ENCODE data around the gene LGI1. TPM values are rescaled to one million over a fixed set of nuclear protein-coding genes. Genes with fewer than 3 reads are reported as not detected.
A peak's percentile ranks its signal among the peaks of the same experiment; 100 is the strongest.

LGI1 gene
- total and polyA plus RNA-seq, 12 donors: 0.38 to 5.9 (median 1.4) TPM; not detected in 4

- Histone ChIP-seq H3K4me3 (no peak overlapping the region), H3K27ac (no peak overlapping the region), H3K9me3 (replicated peaks in 1 of 3) (no peaks in the 10 kb centered on the region), H3K27me3 (no peaks in the 10 kb centered on the region), H3K4me1 (replicated peaks in 1 of 2) (peaks cover 0 to 10% of the 10 kb centered on the region in 2 donors), H3K36me3 (replicated peaks in 1 of 2) (no peaks in the 10 kb centered on the region)
- no peak for DNase-seq
- TF ChIP-seq CTCF (IDR thresholded peaks at IDR 0.05): no peak
- TF ChIP-seq POLR2A (IDR thresholded peaks at IDR 0.05): no peak
- intact Hi-C loops (cut with DNase I): no loop called here
- 46 to 60% (median 55%) methylated on average over 6 to 7 of the region's 7 CpGs for WGBS, 4 donors
Measured at GRCh38 chr10:93751124-93751523, 6.6 kb upstream of the LGI1 start.

- intact Hi-C loops (cut with DNase I): no loop called here
- Histone ChIP-seq H3K9me3 (replicated peaks in 1 of 3) (no peaks in the 10 kb centered on the region), H3K4me1 (replicated peaks in 1 of 2) (peaks cover 0 to 7% of the 10 kb centered on the region in 2 donors), H3K4me3 (no peak overlapping the region), H3K27me3 (no peaks in the 10 kb centered on the region), H3K36me3 (replicated peaks in 1 of 2) (no peaks in the 10 kb centered on the region), H3K27ac (no peak overlapping the region)
- WGBS, 4 donors: 6 to 14% (median 10%) methylated on average over 5 of the region's 5 CpGs
- peak in 1 of 7 donors; percentile 15 for DNase-seq
- TF ChIP-seq POLR2A (IDR thresholded peaks at IDR 0.05) (no peak), CTCF (IDR thresholded peaks at IDR 0.05) (no peak)
Measured at GRCh38 chr10:93751832-93752231, 5.9 kb upstream of the LGI1 start.

DNA sequence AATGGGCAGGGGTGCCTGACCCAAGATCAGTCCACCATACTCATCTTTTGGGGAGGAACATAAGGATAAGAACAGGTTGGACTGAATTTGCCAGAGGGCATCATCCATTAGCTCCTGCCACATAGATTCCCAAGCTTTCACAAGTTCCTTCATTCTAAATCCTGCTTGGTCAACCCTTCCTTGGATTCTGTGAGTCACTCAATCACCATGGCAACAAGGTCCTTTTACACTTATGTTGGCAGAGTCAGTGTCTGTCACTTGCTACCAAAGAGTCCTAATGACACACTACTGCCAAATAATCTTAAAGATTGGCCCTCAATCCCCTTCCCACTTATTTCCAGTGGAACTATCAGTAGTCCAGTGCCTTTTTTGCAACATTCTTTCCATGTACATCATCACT lies 5.0 kb upstream of the LGI1 start:
- no peak overlapping the region for H3K4me3 ChIP-seq
- peaks cover 0 to 6% of the 10 kb centered on the region in 2 donors for H3K4me1 ChIP-seq (replicated peaks in 1 of 2)
- intact Hi-C loops (cut with DNase I): no loop called here
- no peaks in the 10 kb centered on the region for H3K27me3 ChIP-seq
- no peak for TF ChIP-seq POLR2A (IDR thresholded peaks at IDR 0.05)
- TF ChIP-seq CTCF (IDR thresholded peaks at IDR 0.05): no peak
- H3K9me3 ChIP-seq (replicated peaks in 1 of 3): no peaks in the 10 kb centered on the region
- no peaks in the 10 kb centered on the region for H3K36me3 ChIP-seq (replicated peaks in 1 of 2)
- no peak overlapping the region for H3K27ac ChIP-seq
- no peak for DNase-seq

GRCh38 chr10:93753621-93754250 lies 4.0 kb upstream of the LGI1 start:
- Histone ChIP-seq H3K9me3 (replicated peaks in 1 of 3) (no peaks in the 10 kb centered on the region), H3K27ac (no peak overlapping the region), H3K27me3 (no peaks in the 10 kb centered on the region), H3K4me1 (replicated peaks in 1 of 2) (peaks cover 0 to 6% of the 10 kb centered on the region in 2 donors), H3K36me3 (replicated peaks in 1 of 2) (no peaks in the 10 kb centered on the region), H3K4me3 (no peak overlapping the region)
- intact Hi-C loops (cut with DNase I): no loop called here
- TF ChIP-seq CTCF (IDR thresholded peaks at IDR 0.05): no peak
- no peak for TF ChIP-seq POLR2A (IDR thresholded peaks at IDR 0.05)
- peak in 1 of 7 donors; percentile 65 for DNase-seq
- 53 to 74% (median 68%) methylated on average over 3 of the region's 3 CpGs for WGBS, 4 donors
